ENCODE data around the gene MYPOP.
"Not testable (repeated sequence)": the region's sequence is repeated elsewhere in the genome, so short reads cannot be mapped to it uniquely, and the experiment has no call there.

The MYPOP gene

DNA sequence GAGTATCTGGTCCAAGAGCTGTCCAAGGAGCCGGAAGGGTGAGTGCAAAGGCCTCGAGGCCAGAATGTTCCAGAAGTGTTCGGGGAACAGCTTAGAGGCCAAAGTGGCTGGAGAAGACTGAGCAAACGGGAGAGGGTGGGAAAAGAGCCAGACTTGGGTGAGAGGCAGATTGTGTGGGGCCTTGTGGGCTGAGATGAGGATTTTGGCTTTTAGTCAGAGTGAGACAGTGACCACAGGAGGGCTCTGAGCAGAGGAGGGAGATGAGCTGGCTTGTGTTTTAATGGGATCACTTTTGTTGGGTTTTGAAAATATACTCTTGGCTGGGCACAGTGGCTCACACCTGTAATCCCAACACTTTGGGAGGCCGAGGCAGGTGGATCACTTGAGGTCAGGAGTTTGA, 6.5 kb upstream of the MYPOP start:
- no peak for DNase-seq (ENCODE audit: low spot score)

DNA sequence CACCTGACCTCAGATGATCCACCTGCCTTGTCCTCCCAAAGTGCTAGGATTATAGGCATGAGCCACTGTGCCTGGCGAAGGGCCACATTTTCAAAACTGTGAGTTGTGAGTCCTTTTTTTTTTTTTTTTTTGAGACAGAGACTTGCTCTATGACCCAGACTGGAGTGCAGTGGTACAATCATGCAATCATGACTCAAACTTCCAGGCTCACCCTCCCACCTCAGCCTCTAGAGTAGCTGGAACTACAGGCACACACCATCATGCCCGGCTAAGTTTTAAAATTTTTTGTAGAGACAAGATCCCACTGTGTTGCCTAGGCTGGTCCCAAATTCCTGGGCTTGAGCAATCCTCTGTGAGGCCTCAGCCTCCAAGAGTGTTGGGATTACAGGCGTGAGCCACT, 3.8 kb upstream of the MYPOP start:
- DNase-seq (ENCODE audit: low spot score) = no peak

DNA sequence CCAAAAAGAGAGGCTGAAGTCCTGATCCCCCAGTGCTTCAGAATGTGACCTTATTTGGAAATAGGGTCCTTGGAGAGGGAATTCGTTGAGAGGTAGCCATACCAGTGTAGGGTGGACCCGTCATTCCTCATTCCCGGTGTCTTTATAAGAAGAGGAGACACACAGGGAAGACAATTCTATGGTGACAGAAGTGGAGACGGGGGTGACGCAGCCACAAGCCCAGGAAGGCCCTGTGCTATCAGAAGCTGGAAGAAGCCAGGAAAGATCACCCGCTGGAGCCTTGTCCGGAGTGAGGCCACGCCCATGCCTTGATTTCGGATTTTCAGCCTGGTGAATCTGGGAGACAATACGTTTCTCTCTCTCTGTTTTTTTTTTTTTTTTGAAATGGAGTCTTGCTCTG, 2.6 kb upstream of the MYPOP start:
- no peak for DNase-seq (ENCODE audit: low spot score)

DNA sequence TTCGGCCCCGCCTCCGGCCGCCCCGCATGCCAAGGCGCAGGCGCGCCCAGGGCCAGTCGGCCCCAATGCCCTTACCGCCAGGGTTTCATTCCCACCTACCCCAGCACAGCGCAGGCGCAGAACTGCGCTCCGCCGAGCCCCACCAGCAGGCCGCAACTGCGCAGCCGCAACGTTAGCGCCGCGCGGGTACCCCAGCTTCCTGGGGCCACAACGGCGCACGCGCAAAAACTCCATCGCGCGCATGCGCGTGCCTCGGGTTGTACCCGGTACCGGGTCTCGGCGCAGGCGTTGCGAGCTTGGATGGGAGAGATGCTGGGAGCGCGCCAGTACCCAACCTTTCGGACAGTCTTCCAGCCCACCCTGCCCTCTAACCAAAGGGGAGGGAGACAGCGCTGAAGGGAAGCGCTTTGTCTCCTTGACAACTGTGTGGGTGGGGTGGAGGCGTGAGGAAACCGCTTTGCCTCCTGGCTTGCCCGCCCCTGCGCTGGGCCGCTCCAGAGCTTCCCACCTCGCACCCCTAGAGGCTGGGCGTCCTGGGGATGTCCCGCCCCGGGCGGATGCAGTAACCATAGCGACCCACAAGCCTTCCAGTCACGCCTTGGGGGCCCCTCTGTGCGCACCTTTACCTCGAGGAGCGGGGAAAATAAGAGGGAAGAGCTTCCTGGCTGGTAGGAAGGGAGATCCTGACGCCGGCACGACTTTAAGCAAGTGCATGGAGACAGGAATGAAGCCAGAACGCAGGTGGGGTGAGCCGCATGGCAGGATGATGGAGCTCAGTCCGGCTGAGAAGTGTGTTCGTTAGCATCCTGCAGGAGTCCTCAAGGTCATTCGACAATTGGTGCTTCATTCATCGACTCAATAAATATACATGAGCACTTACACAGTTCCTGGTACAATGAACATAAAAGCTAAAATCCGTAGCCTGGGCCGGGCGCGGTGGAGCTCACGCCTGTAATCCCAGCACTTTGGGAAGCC, 525 bp upstream of the MYPOP start:
- DNase-seq (ENCODE audit: low spot score) = peak; percentile 96

DNA sequence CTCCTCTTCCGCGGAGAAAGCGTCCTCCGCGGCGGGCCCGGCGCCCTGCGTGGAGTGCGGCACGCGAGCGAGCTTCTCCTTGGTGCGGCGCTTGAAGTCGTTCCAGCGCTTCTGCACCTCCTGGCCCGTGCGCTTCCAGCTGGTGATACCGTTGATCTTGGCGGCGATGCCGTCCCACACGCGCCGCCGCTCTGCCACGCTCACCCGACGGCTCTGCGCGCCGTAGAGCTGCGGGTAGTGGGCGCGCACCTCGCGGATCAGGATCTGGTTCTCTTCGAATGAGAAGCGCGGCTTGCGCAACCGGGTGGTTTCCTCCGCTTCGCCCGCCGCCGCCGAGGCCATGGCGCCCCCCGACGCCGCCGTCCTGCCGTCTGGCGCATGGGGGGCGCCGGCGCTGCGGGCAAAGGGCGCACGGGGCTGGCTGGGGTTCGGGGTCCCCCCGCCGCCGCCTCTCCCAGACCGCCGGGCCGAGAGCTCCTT, 941 bp downstream of the MYPOP start:
- DNase-seq (ENCODE audit: low spot score) = no peak

DNA sequence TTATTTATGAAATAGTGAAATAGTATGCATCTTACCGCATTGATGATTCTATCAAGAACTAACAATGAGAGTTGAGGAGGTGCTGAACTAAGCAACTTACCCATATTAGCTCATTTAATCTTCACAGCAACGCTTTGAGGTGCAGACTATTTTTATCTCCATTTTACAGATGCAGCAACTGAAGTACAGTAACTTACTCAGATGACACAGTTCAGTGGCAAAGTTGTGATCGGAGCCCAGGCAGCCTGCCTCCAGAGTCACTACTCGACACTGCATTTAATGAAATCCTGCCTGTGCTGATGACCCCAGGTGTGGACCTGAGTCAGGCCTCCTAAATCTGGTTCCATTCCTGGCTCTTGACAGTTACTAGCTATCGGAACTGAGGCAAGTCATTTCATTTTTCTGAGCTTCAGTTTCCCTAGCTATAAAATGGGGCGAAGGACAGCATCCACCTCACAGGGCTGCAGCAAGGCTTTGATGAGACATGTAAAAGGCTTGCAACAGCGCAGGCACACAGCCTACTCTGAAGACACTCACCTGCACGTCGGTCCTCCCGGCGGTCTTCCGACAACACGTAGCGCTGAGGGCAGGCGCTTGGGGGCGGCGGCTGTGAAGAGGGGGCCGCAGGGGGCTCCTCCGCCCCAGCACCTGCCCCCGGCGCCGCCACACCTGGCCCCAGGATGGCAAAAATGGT, 1.5 kb downstream of the MYPOP start:
- no peak for DNase-seq (ENCODE audit: low spot score)

DNA sequence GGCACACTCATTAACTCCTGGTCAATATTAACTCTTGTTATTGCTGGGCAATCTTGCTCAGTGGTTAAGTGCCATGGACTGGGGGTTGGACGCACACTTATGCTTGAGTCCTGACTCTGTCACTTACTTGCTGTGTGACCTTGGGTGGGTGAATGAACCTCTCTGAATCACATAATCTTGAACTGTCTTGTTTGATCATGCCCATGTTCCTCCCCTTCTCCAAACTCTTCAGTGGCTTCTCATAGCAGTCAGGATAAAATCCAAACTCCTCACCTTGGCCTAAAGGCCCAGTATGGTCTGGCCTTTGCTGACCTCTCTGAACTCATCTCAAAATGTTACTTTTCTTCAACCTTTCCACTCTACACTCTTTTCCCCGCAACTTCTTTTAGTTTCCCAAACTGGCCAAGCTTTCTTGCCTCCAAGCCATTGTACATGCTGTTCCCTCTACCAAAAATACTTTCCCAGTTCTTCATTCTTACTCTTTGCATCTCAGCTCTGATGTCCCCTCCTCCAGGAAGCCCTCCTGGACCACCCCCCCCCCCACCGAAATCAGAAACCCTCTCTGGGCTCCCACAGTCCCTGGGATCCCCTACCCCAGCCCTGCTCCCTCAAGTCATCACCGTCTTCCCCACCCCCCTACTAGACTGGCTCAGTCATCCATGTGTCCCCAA, 2.4 kb downstream of the MYPOP start:
- no peak for DNase-seq (ENCODE audit: low spot score)

DNA sequence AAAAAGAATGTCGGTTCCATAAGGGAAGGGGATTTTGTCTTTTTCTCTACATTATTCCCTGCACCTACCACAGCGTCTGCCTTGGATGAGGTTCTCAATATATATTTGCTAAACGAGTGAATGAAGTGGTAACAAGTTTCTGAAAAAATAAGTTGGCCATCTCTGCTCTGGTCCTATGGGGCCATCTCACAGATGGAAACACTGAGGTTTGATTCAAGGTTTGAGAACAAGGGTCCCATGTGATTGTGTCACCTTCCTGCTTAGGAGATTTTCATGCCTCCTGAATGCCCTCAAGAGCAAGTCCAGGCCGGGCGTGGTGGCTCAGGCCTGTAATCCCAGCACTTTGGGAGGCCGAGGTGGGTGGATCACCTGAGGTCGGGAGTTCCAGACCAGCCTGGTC, 3.2 kb downstream of the MYPOP start:
- no peak for DNase-seq (ENCODE audit: low spot score)

DNA sequence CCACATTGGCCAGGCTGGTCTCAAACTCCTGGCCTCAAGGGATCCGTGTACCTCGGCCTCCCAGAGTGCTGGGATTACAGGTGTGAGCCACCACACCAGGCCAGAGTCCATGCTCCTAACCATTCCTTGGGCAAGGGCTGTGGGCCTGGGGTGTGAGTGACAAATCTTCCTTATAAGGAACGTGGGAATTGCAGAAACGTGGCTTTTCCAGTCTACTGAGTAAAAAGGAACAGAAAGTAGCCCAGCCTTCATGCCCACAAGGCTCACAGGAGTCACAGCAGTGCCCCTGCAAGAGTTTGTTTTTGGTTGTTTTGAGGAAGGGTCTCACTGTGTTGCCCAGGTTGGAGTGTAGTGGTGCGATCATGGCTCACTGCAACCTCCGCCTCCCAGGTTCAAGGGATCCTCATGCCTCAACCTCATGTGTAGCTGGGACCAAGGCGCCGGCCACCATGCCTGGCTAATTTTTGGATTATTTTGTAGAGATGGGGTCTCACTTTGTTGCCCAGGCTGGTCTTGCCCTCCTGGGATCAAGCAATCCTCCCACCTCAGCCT, 5.1 kb downstream of the MYPOP start:
- no peak for DNase-seq (ENCODE audit: low spot score)

DNA sequence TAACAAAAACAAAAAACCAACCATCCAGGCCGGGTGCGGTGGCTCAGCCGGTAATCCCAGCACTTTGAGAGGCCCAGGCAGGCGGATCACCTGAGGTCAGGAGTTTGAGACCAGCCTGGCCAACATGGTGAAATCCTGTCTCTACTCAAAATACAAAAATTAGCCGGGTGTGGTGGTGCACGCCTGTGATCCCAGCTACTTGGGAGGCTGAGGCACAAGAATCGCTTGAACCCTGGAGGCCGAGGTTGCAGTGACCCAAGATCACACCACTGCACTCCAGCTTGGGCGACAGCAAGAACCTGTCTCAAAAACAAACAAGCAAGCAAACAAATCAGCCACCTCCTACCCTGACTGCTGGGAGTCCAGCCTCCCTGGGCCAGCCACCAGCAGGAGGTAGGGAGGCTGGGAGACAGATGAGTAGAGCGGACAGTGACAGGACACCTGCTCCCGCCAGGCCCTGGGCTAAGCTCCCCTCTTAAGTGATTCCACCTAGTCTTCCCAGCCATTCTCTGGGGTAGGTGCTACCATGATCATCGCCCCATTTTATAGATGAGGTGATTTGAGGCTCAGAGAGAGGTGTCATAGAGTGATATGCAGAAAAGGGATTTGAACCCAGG, 6.3 kb downstream of the MYPOP start:
- not testable (repeated sequence) for DNase-seq (ENCODE audit: low spot score)

DNA sequence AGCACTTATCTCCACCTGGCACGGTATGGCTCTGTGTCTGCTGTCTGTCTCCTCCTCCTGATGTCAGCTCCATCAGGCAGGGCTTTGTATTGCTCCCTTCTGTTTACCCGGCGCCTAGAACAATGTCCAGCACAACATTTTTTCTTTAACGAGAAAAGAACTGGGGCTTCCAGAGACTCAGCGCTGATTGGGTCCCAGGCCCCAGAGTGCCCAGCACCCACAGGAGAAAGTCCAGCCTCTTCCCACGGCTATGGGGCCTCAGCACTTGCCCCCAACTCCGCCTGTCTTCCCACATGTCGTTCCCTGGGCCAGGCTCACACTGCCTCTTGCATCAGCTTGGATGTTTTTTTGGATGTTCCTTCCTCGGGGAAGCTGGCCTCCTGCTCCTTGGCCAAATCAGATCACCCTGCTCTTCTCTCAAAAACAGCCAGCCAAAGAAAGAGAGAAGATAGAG, 6.9 kb downstream of the MYPOP start:
- no peak for DNase-seq (ENCODE audit: low spot score)

DNA sequence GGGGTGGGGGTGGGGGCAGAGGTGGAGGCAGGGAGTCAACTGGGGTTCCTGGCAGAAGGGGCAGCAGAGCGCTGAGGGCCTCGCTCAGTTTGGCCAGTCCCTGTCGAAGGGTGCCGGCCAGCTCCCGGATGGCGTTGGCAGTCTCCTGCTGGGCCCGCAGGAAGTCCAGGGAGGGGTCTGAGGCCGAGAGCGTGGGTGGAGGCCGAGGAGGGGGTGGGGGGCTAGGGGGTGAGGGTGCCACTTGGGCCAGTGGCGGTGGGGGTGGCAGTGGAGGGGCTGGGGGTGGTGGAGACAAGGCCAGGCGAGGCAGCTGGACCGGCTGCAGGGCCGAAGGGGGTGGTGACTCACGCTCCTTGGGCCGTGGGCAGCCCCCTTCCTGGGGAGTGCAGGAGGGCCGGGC, 11.5 kb downstream of the MYPOP start:
- no peak for DNase-seq (ENCODE audit: low spot score)

DNA sequence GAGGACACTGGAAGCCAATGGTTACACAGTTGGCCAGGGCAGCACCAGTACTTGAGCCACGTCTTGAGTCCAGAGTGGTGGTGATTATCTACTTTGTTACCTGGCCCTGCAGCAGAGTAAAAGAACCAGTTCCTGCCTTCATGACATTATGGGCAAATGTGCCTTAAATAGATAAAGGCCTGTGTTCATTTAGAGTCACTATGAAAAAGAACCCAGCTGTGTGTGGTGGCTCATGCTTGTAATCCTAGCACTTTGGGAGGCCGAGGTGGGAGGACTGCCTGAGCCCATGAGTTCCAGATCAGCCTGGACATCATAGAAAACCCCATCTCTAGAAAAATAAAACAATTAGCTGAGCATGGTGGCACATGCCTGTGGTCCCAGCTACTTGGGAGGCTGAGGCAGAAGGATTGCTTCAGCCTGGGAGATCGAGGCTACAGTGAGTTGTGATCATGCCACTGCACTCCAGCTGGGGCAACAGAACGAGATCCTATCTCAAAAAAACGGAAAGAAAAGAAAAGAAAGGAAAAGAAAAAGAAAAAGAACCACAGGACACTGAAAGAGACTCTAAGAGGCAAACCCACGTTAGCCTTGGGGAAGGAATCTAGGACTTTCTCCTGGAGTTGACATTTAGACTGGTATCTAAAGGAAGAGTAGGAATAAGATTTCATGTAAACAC, 13.1 kb downstream of the MYPOP start:
- DNase-seq (ENCODE audit: low spot score) = no peak

DNA sequence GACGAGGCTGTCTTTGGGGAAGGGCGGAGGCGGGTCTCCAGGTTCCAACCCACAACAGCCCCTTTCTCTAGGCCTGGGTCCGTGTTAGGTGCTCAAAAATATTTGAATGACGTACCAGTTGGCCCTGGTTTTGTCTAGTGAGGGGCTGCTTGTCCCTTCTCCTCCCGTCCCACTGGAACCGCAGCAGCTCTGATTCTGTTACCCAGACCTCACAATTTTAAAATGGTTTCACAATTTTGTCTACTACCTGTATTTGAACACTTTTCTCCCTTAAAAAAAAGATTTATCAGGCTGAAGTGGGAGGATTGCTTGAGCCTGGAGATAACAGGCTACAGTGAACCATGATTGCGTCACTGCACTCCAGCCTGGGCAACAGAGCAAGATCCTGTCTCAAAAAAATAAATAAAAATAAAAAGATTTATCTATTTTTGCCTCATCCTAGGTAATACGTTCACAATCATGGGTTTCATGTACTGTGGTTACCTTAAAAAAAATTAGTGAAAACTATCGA, 15.2 kb downstream of the MYPOP start:
- DNase-seq (ENCODE audit: low spot score) = no peak

DNA sequence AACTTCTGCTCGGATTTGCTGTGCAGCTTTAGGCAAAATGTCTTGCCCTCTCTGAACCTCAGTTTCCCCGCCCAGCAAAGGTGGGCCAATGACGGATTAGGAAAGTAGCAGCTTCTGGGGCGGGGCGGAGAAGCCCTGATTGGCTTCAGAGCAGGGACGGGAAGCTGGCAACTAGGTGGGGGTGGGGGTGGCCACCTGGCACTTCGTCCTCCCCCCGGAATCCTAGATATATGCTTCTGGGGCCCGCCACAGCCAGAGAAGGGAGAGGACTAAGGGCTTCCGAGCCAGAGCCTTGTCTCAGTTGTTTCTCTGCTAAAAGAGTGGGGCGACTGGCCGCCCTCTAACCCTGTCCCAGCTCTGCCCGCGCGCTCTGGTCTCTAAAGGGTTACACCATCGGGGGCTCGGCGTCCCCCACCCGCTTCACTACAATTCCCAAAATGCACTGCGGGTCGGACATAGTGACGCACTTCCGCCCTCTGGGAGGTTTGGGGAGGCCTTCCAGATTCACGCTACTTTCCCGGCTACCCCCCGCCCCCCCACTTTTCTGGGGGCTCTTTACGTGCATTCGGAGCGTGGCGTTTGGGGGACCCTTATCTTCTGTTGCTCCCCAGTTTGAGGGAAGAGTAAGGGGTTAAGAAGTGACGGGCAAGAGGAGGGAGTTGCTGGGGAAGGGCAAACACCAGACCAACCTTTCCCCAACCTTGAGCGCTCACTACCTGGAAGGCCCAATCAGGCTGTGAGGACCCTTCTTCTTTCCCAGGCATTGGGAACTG, 15.8 kb downstream of the MYPOP start:
- DNase-seq (ENCODE audit: low spot score) = peak; percentile 94

DNA sequence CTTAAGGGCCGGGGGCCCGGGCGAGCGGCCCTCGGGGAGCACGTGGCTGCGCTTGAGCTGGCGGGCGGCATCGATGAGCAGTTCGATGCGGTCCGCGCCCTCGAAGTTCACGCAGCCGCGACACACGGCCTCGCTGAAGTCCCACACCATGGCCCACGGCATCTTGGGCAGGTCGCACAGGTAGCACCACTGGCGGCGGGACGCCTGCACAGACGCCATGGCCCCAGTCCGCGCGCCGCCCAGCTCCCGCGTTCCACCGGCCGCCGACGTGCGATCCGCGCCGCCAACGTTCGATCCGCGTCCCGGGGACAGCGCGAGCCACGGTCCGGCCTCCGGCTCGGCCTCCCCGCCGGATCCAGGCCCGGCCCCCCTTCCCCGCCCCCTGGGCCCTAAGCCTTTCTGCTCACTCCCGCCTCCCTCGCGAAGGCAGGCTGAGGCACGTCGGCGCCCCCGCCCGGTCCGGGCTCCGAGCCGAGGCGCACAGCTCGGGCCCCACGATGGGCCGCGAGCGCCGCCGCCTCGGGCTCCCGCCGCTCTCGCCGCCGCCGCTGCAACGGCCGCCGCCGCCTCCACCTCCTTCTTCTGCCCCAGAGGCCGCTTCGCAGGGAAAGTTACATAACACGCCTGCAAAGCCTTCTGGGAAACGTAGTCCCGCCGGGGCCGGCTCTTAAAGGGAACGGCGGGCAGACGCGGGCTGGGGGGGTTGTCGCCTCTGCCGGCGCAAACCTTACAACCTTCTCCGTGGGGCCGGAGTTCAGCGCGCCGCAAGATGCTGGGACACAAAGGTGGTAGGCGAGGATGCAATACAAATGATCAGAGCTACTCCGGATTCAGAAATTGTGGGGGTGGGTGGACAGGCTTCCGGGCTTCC, 16.6 kb downstream of the MYPOP start, which contains the start of gene IRF2BP1:
TSS of gene IRF2BP1 (minus strand) at position 586 of the 871 bp plus-strand sequence. CDS start at position 219, 367 bp downstream.
- peak; percentile 97 for DNase-seq (ENCODE audit: low spot score)

DNA sequence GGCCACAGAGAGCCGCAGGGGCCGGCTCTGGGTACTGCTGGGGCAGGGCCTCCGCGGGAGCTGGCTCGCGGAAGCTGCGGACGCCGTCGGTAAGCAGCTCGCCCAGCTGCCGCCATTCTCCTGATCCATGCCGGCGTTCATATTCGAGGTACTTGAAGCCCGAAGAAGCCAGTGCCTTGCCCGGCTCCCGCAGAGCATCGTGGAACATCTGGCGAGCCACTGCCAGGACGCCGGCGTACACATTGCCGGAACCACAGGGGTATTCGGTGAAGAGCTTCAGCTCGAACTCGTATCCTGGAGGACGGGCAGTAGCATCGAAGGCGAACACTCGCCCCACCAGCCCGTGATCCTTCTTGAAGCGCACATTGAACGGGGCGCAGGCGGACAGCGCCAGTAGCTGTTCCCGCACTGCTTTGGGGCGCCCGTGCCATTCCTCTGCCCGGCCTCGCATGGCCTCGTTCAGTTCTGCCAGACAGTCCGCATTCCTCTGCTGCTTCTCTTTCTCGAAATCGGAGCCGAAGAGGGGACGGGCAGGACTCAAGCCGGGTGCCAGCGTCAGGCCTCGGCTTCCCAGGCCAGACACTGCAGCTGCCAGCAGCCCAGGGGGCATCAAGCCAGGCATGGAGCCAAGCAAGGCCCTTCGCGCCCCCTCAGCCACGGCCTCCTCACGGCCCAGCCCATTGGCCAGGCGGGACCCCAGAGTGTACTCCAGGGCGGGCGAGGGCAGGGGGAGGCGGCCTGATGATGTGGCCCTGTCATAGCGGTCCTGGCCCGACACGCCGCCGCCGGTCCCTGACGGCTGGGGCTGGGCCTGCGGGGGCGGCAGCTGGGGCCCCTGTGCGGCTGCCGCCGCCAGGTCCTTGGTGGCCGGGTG, 17.5 kb downstream of the MYPOP start:
- no peak for DNase-seq (ENCODE audit: low spot score)

Measured in SW480 (cell line).